NCI-H2196 (cell line): ENCODE measurements around the gene PPP1R12B.
"Not testable (repeated sequence)": the region's sequence is repeated elsewhere in the genome, so short reads cannot be mapped to it uniquely, and the experiment has no call there.

Experiments
- DNase-seq: peaks from one replicate; lab custom pipeline; 2025; ENCODE audit not compliant: unreplicated experiment; lab: John Stamatoyannopoulos, UW

PPP1R12B gene

DNA sequence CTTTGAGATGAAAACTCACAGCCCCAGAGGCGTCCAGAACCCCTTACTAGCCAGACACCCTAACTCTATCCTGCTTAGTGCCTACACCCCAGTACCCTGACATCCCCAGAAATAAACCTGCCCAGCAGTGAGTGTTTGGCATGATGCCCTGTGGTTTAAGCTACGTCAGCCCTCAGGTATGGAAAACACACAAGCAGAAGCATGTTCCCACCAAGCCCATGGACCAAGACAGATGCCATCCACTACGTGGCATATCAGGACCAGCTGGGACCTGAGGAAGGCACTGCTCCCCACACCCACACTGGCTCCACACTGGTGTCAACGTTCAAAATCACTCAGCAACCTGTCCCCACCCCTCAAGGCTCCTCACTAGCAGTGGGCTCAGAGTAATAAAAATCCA lies 245.3 kb downstream of the PPP1R12B start:
- no peak for DNase-seq

DNA sequence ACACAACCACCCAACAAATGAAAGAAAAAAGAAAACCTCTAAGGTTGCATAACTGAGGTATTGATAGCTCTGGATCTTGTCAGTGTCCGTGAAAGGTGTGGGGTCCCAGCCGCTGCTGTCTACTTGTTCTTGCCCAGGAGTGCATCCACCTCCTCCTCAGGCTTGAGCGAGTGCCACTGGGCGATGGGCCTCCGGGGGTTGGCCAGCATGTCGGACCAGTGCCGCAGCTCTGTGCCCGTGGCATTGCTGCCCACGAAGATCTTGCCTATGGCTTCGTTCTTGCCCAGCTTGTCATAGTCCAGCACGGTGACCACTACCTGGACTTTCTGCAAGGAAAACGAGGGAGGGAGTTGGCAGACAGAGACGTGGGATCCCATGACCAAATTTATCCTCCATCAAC lies 248.1 kb downstream of the PPP1R12B start:
- DNase-seq: no peak

DNA sequence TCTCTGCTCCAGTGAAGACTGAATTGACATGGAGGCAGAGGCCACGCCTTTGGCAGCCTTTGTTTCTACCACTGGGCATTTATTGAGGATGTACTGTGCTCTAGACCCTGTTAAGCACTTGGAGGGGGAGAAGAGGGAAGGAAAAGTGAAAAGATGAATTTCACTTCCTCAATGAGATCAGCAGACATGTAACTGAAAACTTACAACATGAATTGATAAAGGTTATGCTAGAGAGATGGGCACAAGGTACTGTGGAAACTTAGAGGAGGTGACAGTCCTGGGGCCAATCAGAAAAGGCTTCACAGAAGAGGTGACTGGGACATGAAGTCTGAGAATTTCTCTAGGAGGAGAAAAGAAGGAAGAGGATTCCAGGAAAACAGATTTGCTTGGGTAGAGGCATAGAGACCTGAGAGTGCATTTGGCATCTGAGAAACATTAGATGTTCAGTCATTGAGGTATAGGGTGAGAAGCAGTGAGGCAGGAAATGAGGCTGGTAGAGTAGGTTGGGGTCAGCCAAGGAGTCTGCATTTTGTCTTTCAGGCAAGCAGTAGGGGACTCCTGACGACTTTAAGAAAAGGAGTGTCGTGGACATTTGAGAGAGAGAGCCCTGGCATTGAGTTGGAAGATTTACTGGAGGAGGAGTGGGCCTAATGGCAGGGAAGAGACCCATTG lies 248.7 kb downstream of the PPP1R12B start:
- DNase-seq: no peak

DNA sequence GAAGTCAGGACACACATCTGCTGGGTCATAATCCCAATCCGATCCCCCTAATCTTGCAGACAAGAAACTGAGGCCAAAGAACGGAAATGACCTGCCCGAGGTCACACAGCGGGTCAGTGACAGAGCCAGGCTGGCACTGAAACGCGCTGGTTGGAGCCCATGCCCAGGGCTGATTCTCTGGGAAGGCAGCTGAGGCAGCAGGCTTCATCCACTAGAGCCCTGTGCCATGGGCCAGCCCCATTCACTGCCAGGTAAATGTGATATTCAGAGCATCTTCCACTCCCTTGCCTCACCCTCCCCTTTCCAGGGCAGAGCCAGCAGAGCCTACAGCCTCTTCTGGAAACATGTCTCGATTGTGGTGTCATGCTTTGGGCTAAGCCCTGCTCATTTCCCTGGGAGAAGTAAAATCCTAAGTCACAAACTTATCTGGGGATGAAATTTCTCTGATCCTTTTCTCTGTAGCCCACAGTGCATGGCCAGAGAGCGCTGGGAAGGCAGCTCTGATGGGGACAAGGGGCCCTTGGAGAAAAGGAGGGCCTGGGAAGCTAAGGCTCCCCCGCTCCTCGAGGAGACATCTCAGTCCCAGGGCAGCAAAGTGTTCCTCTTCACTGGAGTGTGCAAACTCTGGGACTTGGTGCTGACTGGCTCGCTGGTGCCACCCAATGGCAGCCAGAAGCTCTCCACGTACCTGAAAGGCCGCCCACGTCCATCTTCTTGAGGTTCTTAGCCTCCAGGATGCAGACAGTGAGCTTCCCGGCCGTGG lies 251.4 kb downstream of the PPP1R12B start:
- peak; percentile 53 for DNase-seq

- DNase-seq: no peak
Measured at GRCh38 chr1:202600432-202601041, 252.0 kb downstream of the PPP1R12B start.

- no peak for DNase-seq
Measured at GRCh38 chr1:202603435-202603834, 254.9 kb downstream of the PPP1R12B start.

GRCh38 chr1:202605515-202605914 lies 257.0 kb downstream of the PPP1R12B start:
- DNase-seq: no peak

DNA sequence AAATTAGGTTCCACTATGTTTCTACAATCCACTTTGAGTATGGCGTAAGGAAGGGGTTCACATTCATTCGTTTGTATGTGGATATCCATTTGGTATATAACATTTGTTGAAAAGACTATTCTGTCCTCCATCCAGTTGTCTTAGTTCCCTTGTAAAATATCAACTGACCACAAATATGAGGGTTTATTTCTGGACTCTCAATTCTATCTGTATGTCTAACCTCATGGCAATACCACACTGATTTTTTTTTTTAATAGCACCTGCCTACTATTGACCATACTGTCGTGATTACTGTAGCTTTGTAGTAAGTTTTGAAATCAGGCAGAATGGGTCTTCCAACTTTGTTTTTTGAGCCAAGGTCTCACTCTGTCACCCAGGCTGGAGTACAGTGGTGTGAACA lies 263.5 kb downstream of the PPP1R12B start:
- not testable (repeated sequence) for DNase-seq

GRCh38 chr1:202613571-202613970 lies 265.1 kb downstream of the PPP1R12B start:
- no peak for DNase-seq

DNA sequence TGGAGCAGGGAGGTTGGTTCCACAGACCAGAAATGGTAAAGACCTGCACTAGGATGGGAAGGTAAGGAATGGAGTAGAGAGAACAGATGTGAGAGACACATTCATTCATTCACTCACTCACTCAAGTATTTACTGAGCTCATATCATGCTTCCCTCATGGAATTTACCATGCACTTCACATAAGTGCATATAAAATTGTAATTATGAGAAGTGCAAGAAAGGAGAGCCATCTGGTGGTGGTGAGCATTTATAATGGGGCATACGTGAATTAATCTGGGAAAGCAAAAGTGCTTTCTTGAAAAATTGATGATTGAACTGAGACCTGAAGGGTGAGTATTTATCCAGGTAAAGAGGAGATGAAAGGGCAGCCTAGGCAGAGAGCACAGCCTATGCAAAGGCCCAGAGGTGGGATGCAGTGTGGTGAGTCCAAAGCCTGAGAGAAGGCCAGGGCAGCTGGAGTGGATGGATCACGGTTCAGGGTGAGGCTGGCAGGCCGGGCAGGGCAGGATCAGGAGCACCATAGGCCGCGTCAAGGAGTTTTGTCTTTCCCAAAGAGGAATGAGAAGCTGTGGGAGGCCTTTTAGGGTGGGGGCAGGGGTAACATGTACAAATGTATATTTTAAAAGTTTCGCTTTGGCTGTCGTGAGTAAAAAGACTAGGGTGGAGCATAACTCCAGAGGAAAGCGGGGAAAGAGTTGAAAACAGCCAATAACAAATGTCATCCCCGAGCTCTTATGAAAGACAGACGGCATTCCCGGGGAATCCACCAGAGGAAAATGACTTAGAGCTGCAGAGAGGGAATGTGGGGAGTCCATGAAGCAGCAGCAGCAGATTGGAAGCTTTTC lies 266.1 kb downstream of the PPP1R12B start:
- DNase-seq: peak; percentile 10

DNA sequence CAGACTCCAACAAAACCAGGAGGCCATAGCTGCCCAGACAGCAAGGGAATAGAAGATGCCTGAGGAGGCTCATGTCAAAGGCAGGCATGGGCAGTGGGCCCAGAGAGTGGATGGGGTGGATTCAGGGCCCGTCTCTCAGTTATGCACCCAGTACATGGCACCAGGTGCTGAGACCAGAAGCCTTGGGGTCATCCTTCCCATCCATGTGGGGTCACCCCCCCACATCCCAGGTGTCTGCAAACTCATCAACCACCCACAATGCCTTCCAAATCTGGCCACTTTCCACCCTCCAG lies 266.7 kb downstream of the PPP1R12B start:
- not testable (repeated sequence) for DNase-seq

DNA sequence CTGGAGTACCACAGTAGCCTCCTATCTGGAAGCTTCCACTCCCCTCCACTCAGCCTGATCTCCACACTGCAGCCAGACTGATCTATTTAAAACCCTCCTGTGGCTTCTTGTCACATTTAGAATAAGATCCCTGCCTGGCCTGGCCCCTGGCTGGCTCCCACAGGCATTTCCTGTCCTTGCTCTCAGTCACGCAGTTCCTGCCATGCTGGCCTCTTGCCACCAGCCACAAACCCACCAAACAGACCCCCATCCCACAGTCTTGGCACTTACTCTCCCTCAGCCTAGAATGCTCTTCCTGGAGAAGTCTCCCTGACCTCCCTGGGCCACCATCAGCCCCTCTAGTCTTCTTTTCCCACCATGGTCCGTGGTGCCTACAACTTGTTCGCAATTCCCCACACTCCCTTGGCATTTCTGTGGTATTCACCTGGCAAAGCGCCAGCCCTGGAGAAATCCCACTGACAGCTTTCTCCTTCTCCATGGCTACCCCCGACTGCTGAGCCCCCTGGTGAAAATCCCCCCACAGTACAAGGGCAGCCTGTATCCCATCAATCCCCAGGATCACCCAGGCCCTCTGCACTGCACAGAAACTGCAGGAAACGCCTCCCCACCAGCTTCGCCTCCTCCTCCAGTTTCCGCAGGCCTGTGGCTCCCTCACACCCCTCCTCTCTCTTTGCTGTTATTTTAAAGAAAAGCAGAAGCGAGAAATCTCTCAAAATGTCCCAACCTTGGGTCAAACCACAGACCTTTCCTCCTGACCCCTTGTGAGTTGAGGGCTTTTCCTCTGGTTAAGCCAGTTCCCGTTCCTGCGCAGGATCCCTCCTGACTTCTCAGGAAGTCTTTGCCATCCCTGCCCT lies 267.2 kb downstream of the PPP1R12B start:
- DNase-seq: no peak

GRCh38 chr1:202616355-202616915 lies 267.9 kb downstream of the PPP1R12B start:
- DNase-seq: no peak

GRCh38 chr1:202619012-202619411 lies 270.5 kb downstream of the PPP1R12B start:
- DNase-seq: not testable (repeated sequence)

GRCh38 chr1:202619505-202619904 lies 271.0 kb downstream of the PPP1R12B start:
- DNase-seq: no peak

GRCh38 chr1:202620036-202620435 lies 271.5 kb downstream of the PPP1R12B start:
- DNase-seq: not testable (repeated sequence)

DNA sequence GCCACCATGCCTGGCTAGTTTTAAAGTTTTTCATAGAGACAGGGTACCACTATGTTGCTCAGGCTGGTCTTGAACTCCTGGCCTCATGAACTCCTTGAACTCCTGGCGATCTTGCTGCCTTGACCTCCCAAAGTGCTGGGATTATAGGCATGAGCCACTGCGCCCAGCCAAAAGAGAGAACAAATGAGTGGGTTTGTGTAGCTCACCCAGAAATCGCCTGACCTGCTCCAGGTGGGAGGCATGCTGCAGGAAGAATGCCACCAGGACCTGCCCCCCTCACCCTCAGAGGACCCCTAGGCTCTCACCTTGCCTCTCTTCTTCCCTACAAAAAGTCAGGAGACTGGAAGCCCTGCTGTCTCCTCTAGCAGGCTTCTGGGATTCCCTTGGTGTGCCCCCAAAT lies 272.9 kb downstream of the PPP1R12B start:
- DNase-seq: no peak

DNA sequence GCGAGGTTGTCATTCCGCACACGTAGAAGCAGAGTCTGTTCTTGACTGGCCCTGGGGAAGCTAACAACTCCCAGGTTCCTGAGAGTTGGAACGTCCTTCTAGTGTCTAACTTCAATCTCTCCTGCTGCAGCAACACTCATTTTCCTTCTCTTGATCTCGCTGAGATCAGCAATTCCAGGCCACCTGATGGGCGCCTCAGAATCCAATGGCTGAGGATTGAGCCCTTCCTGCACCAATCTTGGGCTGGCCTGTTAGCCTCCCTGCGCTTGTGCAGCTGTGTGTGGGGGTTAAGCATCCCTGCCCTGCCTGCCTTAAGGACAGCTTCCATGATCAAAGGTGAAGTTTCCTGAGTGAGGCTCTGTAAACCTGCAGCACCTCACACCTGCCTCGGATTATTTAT lies 273.9 kb downstream of the PPP1R12B start:
- DNase-seq: no peak

- no peak for DNase-seq
Measured at GRCh38 chr1:202623075-202623474, 274.6 kb downstream of the PPP1R12B start.

GRCh38 chr1:202623476-202623875 lies 275.0 kb downstream of the PPP1R12B start:
- not testable (repeated sequence) for DNase-seq
